Omental fat pad (tissue), 4 donors: ENCODE data around the gene ADAM19. TPM values are rescaled to one million over a fixed set of nuclear protein-coding genes. Genes with fewer than 3 reads are reported as not detected.

Experiments
- ATAC-seq: fragments of 150-250 bp; one replicate; pipeline ENCODE4 v1.9.1; 2016; ENCODE audit warnings: mild to moderate bottlenecking, moderate library complexity; ENCODE audit not compliant: low FRiP score
- DNase-seq: peaks from one replicate; pipeline ENCODE4 v3.0.0-alpha.2; 2019; ENCODE audit warnings: low spot score
- total RNA-seq, 4 donors: library from RNA; depleted of rRNA; stranded (reverse); fragments of >200 nt; gene quantifications; one replicate each; pipeline ENCODE4 v1.1.0, GENCODE V29; 2016
- TF ChIP-seq, protein P1 (sequence below), 3 donors: fragments of 450-650 bp; IDR thresholded peaks; one replicate each; pipeline ENCODE4 v1.5.1; 2016 to 2017; ENCODE audit warnings: antibody characterized with exemption in 3 of 3, mild to moderate bottlenecking in 3 of 3, moderate library complexity in 2 of 3

The ADAM19 gene
- total RNA-seq, 4 donors from 2014 or later = 2.1 to 18.0 (median 9.1) TPM

DNA sequence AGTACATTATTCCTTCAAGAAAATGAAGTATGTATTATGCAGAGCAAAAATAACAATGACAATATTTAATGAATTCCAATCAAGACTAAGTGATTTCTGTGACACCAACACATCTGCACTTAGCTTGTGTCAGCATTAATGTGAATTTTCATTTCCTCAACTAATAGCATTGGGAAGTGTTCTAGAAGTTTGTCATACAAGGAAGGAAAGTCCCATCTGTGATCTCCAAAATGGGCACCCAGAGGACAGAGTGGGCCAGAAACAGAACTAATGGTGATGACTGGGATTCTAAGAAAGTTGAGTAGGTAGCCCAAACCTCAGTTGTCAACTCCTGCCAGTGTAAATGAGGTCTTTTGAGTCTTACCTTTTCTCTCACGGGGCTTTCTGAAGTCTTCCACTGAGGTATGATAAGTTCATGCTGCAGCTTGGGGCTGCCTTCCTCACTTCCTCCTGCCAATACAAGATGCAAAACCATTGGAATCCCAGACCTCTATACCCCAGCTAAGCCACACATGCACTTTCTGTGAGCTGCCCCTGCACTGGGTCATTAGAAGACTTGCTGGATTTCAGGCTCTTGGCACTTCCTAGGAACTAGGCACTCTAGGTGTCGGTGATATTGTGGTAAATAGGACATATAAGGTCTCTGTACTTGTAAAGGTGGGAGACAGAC is 4.9 kb downstream of the ADAM19 start:
- DNase-seq (no peak), ATAC-seq (no peak)
- TF ChIP-seq, protein P1, sequence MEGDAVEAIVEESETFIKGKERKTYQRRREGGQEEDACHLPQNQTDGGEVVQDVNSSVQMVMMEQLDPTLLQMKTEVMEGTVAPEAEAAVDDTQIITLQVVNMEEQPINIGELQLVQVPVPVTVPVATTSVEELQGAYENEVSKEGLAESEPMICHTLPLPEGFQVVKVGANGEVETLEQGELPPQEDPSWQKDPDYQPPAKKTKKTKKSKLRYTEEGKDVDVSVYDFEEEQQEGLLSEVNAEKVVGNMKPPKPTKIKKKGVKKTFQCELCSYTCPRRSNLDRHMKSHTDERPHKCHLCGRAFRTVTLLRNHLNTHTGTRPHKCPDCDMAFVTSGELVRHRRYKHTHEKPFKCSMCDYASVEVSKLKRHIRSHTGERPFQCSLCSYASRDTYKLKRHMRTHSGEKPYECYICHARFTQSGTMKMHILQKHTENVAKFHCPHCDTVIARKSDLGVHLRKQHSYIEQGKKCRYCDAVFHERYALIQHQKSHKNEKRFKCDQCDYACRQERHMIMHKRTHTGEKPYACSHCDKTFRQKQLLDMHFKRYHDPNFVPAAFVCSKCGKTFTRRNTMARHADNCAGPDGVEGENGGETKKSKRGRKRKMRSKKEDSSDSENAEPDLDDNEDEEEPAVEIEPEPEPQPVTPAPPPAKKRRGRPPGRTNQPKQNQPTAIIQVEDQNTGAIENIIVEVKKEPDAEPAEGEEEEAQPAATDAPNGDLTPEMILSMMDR (IDR thresholded peaks at IDR 0.05) = no peak

DNA sequence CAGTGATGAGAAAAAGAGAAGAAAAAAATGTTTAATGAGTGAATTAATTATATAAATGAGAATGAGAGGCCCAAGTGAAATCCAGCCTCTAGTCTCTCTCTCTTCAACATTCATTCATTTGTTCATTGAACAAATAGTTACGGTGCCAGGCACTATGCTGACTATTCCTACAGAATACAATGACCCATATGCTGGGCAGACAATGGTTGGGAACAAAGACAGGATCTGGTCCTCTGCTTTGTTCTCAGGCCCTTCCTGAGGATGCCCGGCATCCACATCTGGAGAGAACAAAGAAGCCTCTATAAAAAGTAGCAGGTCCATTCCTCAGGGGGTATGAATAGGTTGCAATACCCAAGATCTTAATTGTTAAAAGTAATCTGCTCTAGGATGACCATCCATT is 6.9 kb downstream of the ADAM19 start:
- TF ChIP-seq, protein P1 (IDR thresholded peaks at IDR 0.05) = no peak
- ATAC-seq (no peak), DNase-seq (no peak)

DNA sequence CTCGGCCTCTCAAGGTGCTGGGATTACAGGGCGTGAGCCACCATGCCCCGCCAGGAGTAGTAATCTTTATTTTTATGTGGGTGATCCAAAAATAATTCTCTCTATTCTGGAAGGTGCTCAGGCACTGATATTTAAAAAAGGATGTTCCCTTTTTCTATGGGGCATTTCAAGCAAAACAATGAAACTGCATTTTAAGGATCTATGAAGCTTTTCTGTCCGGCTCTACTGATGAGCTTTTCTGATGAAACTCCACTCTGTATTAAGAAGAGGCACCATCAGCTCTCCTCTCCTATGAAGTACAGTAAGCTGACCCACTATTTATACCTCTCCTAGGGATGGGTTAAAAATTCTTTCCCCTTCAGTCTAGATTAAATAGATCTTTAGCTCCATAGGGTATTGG is 7.4 kb downstream of the ADAM19 start:
- DNase-seq = no peak
- no peak for ATAC-seq
- TF ChIP-seq, protein P1 (IDR thresholded peaks at IDR 0.05) = no peak

DNA sequence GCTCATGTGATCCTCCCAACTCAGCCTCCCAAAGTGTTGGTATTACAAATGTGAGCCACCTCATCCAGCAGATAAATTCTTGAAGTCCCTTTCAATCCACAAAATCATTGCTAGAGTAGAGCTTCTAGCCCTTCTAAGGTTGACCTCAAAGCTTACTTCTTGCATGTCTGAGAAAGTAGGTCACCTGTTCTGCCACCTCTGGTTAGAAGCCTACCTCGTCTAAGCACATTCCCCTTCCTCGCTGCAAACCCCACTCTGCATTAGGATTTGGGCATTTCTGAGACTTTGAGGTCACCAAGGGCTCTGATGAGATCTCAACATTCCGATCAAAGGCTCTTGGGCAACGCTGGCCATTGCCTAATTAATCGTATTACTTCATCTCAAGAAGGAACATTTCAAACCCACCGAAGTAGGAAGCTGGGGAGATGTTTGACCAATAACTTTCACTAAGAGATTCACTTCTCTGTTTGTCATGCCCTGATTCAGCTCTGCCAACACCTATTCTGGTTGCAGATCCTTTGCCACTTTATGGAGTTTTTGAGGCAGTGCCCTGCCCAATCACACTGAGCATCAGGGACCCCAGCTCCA is 8.6 kb downstream of the ADAM19 start:
- TF ChIP-seq, protein P1 (IDR thresholded peaks at IDR 0.05) = no peak
- DNase-seq = no peak
- no peak for ATAC-seq

DNA sequence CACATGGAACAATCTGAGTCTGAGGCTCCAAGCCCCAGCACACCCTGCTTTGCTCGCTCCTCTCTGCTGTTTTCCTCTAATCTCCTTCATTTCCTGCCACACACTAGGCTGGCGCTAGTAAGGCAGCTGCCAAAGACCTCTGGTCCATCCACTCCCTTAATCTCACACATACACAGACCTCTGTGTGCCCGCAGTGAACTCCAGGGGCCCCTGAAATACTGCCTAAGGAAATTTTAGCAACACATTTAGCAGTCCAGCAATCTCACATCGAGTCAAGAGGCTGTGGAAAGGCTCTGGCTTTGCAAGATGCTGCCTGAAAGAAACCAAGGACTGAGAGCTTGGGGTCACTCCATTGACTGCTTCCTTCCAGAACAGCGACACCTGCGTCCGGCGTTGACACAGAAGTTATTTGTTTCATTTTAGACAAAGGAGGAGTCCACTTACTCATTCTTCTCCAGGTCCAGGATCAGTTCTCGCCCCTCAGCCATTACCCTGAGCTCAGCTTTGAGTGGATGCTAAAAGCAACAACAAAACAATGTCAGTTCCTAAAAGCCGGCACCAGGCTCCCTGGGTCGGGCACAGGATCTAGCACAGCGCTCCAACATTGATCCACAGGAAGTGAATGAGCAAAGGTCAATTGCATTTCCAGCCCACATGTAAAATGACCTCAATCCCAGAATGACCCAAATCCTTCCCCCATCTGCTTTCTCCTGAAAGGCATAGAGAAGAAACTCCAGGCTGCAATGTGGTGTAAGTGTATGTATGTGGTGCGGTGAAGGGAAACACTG is 11.5 kb downstream of the ADAM19 start:
- TF ChIP-seq, protein P1 (IDR thresholded peaks at IDR 0.05) = no peak
- ATAC-seq = no peak
- DNase-seq = no peak

DNA sequence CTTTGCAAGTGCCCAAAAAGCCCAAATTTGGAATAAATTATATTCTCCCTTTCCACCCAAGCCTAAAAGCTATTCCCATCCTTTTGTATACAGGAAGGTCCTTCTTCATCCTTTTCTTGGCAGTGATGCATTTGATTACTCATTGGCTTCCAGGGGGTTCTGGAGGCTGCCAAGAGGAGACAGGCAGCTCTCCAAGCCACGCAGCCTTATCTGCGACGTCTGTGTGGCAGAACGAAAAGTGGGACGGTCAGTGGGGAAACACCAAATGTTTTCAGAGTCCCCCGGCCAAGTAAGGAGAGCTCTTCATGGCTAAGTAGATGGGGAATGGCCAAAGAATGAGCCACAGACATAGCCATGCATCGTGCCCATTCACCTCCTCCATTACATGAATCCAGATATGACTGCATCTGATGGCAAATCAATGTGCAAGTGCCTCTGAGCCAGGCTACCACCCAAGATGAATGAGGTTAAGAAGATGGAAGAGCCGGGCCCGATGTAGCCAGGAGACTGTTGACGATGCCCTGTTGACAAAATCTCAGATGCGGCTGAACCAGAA is 12.1 kb downstream of the ADAM19 start:
- ATAC-seq (peak; percentile 47), DNase-seq (no peak)
- TF ChIP-seq, protein P1 (IDR thresholded peaks at IDR 0.05) = no peak
